ENCODE results near the gene GUK1. TPM values are rescaled to one million over a fixed set of nuclear protein-coding genes. Genes with fewer than 3 reads are reported as not detected.

Gene GUK1
- total RNA-seq, 3 donors from 2014 or later (not counting 1 experiment from before 2014, with no cell fraction given) = 292 to 313 (median 308) TPM

DNA sequence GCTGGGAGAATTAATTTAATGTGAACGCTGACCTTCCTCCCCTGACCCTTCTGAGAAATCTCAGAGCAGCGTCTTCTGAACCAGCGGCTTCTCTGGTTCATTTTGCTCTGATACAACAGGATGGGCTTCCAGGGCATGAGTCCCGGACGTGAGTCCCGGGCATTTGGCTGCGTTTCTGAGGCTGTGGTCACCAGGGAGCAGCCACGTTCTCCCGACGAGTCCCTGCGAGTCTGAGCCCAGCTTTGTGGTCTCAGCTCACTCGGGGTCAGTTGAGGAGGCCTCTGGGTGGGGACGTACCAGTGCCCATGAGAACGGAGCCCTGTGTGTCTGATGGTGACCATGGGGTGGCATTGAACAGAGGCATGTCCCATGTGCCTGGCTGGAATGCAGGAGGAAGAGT lies 50.1 kb downstream of the GUK1 start:
- no peaks in the 10 kb centered on the region for H3K9me3 ChIP-seq (ENCODE audit: control insufficient read depth, insufficient read depth, low read length)
- peaks cover 15 to 22% of the 10 kb centered on the region in 2 donors for H3K4me1 Mint-ChIP-seq

GRCh38 chr1:228190778-228191177 lies 50.7 kb downstream of the GUK1 start:
- ATAC-seq (no peak), DNase-seq (no peak)
- intact Hi-C loops (cut with micrococcal nuclease) = no loop called here
- no peaks in the 10 kb centered on the region for H3K36me3 Mint-ChIP-seq
- no peaks in the 10 kb centered on the region for H3K27me3 Mint-ChIP-seq (ENCODE audit: low read depth in 2 of 2)
- no peaks in the 10 kb centered on the region for H3K36me3 ChIP-seq (ENCODE audit: control insufficient read depth, insufficient read depth, low read length)
- H3K4me3 ChIP-seq (ENCODE audit: low read length) = no peak overlapping the region
- no peaks in the 10 kb centered on the region for H3K9me3 Mint-ChIP-seq
- H3K27ac Mint-ChIP-seq = no peak overlapping the region
- no peak overlapping the region for H3K4me3 Mint-ChIP-seq
- H3K9me3 ChIP-seq (ENCODE audit: control insufficient read depth, insufficient read depth, low read length) = no peaks in the 10 kb centered on the region
- peaks cover 6% of the 10 kb centered on the region for H3K4me1 ChIP-seq (ENCODE audit: control insufficient read depth, insufficient read depth, low read length)
- no peaks in the 10 kb centered on the region for H3K27me3 ChIP-seq (ENCODE audit: control insufficient read depth, insufficient read depth, low read length)
- TF ChIP-seq CTCF (IDR thresholded peaks at IDR 0.05) = no peak
- 83% methylated on average over 4 of the region's 5 CpGs for WGBS (ENCODE audit: insufficient coverage)
- no peak overlapping the region for H3K27ac ChIP-seq (ENCODE audit: low read length)
- peaks cover 9 to 16% of the 10 kb centered on the region in 2 donors for H3K4me1 Mint-ChIP-seq

More for the DNA sequence above, 50.1 kb downstream of the GUK1 start:
- Mint-ChIP-seq H3K9me3 (no peaks in the 10 kb centered on the region), H3K36me3 (no peaks in the 10 kb centered on the region), H3K4me3 (no peak overlapping the region), H3K27ac (no peak overlapping the region), H3K27me3 (ENCODE audit: low read depth in 2 of 2) (no peaks in the 10 kb centered on the region)
- intact Hi-C loops (cut with micrococcal nuclease) = no loop called here
- no peak overlapping the region for H3K4me3 ChIP-seq (ENCODE audit: low read length)
- DNase-seq = no peak
- H3K27ac ChIP-seq (ENCODE audit: low read length) = no peak overlapping the region
- no peaks in the 10 kb centered on the region for H3K36me3 ChIP-seq (ENCODE audit: control insufficient read depth, insufficient read depth, low read length)
- no peaks in the 10 kb centered on the region for H3K27me3 ChIP-seq (ENCODE audit: control insufficient read depth, insufficient read depth, low read length)
- no peak for ATAC-seq
- 94% methylated on average over 14 of the region's 14 CpGs for WGBS (ENCODE audit: insufficient coverage)
- peaks cover 12% of the 10 kb centered on the region for H3K4me1 ChIP-seq (ENCODE audit: control insufficient read depth, insufficient read depth, low read length)
- no peak for TF ChIP-seq CTCF (IDR thresholded peaks at IDR 0.05)

DNA sequence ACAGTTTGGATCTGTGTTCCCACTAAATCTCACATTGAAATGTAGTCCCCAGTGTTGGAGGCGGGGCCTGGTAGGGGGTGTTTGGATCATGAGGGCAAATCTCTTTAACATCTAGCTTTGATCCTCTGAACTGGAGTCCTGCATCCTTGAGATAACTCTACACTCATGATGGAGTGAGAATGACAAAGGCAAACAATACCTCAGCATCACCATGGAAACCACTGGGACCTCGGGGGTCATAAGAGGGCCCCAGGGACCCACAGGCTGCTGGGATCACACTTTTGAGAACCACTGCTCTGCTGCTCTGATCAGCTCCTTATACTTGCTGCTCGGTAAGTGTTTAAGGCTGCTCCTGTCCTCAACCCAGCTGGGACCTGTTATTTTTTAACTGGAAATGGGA lies 54.4 kb downstream of the GUK1 start:
- no peaks in the 10 kb centered on the region for H3K4me1 ChIP-seq (ENCODE audit: control insufficient read depth, insufficient read depth, low read length)
- no peak for DNase-seq
- intact Hi-C loops (cut with micrococcal nuclease) = no loop called here

More for the DNA sequence above, 54.4 kb downstream of the GUK1 start:
- H3K36me3 Mint-ChIP-seq = peaks cover 10% of the 10 kb centered on the region
- Histone ChIP-seq H3K4me3 (ENCODE audit: low read length) (no peak overlapping the region), H3K9me3 (ENCODE audit: control insufficient read depth, insufficient read depth, low read length) (peaks cover 3% of the 10 kb centered on the region), H3K27ac (ENCODE audit: low read length) (no peak overlapping the region), H3K27me3 (ENCODE audit: control insufficient read depth, insufficient read depth, low read length) (no peaks in the 10 kb centered on the region), H3K36me3 (ENCODE audit: control insufficient read depth, insufficient read depth, low read length) (no peaks in the 10 kb centered on the region)
- 89% methylated on average over 2 of the region's 3 CpGs for WGBS (ENCODE audit: insufficient coverage)
- H3K9me3 Mint-ChIP-seq = peaks cover 4 to 5% of the 10 kb centered on the region in 2 donors
- no peak for TF ChIP-seq CTCF (IDR thresholded peaks at IDR 0.05)
- H3K27me3 Mint-ChIP-seq (ENCODE audit: low read depth in 2 of 2) = no peaks in the 10 kb centered on the region
- H3K27ac Mint-ChIP-seq = no peak overlapping the region
- ATAC-seq = no peak
- no peak overlapping the region for H3K4me3 Mint-ChIP-seq
- no peaks in the 10 kb centered on the region for H3K4me1 Mint-ChIP-seq

All from natural killer cell (primary cell).